Inferior parietal cortex (tissue), 1 donor: ENCODE measurements around the gene SLC25A51.

Source experiments
- DNase-seq: peaks from one replicate; pipeline ENCODE4 v3.0.0-alpha.2; 2016; ENCODE audit errors: extremely low spot score

SLC25A51 gene

DNA sequence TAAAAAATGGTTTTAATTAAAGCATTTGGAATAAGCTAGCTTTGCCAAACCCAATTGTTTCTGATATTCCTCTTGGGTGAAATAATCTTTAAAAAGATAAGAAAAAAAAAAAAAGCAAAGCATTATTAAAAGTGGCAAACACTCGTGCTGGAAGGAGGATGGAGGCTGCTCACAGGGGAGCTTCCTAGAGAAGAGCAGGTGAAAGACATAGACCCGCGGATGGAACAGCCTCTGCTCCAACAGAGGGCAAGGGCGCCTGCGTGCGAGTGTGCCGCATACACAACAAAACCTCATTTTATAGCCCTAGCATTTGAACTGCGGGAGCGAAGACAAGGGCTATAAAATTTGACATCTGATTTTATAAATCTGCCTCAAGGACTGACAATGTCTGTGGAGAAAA is 33.4 kb upstream of the SLC25A51 start:
- DNase-seq, result no peak

DNA sequence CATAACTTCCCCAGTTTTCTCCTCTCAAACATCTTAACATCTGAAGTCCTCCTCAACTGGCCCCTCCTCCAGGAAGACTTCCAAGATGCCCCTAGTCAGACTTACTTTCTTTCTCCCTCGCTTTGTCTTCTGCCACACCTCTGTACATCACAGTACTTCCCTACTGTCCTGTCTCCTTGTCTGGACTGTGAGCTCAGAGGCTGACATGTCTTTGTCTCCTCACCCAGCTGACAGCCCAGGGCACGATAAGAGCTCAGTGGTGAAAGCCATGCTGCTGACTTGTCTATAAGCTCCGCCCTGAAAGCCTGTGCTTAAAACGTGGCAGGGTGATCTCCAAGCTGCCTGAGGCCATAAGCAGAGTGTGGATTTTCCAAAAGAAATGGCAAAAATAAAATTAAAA is 33.0 kb upstream of the SLC25A51 start:
- no peak for DNase-seq

GRCh38 chr9:37936376-37936775 is 32.4 kb upstream of the SLC25A51 start:
- no peak for DNase-seq

- DNase-seq, result no peak
These were observed 31.2 kb upstream of the SLC25A51 start for GRCh38 chr9:37935096-37935495.

DNA sequence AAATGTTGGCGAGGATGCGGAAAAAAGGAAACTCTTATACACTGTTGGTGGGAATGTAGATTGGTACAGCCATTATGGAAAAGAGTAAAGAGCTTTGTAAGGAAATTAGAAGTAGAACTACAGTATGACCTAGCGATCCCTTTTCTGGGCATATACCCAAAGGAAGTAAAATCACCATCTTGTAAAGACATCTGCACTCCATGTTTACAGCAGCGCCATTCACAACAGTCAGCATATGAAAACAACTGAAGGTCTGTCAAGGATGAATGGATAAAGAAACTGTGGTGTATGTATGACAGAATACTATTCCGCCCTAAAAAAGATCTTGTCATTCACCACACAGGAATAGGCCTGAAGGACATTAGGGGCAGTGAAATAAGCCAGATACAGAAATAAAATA is 27.7 kb upstream of the SLC25A51 start:
- DNase-seq, result no peak

DNA sequence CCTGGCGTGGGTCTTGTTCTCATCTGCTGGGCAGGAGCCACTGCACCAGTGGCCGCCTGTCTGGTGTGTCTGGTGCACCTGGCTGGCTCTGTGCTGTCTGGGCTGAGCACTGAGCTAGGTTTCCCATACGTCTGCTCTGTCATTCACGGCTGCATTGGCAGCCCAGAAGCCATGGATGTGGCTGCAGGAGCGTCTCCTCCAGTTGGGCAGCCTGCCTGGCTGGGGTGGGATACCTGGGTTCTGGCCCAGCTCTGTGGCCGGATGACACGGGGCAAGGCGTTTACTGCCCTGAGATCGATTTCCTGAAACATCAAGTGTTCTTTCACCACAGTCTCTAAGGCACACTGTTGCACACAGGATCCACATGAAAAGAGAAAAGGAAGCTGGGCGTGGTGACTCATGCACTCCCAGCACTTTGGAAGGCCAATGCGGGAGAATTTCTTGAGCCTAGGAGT is 25.5 kb upstream of the SLC25A51 start:
- DNase-seq, result no peak

GRCh38 chr9:37928552-37929430 is 24.9 kb upstream of the SLC25A51 start:
- no peak for DNase-seq

DNA sequence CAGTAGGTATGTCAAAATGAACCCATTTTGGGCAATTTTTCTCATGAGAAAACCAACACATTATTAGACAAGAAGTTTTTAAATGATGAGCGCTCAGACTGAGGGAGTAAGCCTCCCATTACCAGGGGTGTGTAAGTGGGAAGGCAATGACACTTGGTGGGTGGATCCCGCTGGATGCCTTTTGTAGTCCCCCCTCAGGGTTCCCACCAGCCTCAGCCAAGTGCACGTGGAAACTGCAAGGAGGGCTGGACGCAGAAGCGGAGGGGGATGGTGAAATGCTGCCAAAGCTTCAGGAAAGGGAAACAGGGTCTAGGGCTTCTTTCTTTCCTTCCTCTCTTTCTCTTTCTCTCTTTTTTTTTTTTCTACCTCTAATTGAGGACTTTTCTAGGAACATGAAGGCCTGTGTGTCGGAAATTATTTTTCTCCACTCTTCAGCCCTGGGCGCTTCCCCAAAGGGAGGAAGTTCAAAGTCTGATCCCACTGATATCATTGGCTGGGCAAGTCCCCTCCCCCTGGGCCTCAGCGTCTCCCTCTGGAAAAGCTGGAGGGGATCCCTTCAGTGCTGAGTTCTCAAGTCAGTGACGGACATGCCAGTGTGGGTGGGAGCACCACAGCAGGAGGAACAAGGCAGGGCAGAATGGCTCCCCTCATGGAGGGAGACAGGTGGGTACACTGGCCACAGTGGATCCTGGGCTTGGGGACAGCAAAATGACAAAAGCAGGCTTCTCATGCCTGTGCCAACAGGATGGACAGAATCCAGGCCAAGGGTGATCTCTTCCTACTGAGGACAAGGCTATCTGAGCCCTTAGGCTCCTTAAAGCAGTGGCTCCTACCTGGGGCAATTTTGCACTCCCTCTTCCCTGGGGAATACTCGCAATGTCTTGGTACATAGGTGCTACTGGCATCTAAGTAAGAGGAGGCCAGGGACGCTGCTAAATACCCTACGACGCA is 23.9 kb upstream of the SLC25A51 start:
- DNase-seq, result no peak

GRCh38 chr9:37927132-37927531 is 23.2 kb upstream of the SLC25A51 start:
- no peak for DNase-seq

- no peak for DNase-seq
These were observed 22.8 kb upstream of the SLC25A51 start for GRCh38 chr9:37926737-37927118.

DNA sequence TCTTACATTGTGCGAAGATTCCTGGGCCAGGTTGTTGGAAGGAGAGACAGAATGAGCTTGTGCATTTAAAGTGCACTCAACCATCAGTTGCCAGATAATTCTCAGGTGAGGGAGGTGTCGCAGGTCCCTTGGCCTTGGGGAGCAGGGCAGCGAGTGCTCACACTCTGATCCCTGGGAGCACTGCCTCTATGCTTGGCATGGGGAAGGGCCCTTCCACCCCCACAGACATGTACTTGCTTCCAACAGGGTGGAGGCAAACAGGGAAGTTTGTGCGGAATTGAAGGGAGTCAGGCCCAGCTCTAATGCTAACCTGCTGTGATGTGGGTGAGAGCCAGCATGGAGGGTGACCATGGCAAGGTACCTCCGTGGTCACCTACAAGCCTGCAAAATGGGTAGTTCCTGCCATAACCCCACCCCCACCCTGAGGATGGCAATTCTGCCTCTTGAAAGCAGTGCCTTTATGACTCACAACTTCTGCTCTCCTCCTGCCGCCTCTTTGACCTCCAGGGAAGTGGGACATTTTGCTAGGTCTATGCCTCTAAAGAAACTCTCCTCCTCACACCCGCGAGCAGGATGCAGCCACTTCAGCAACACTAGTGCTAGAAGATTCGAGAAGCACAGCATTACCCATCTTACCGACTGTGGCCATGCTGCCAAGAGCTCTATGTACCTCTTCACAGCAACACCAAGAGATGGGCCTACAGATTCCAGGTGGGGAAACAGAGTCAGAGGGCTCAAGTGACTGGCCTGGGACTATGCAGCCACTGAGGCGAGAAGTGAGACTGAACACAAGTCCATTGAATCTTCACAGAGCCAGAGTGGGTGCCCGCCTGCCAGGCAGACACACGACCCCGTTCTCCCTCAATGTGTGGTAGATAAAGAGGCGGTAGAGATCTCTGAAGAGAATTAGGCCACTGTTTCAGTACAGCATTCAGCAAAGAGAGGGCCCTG is 22.1 kb upstream of the SLC25A51 start:
- no peak for DNase-seq

GRCh38 chr9:37925006-37925405 is 21.1 kb upstream of the SLC25A51 start:
- DNase-seq, result no peak

DNA sequence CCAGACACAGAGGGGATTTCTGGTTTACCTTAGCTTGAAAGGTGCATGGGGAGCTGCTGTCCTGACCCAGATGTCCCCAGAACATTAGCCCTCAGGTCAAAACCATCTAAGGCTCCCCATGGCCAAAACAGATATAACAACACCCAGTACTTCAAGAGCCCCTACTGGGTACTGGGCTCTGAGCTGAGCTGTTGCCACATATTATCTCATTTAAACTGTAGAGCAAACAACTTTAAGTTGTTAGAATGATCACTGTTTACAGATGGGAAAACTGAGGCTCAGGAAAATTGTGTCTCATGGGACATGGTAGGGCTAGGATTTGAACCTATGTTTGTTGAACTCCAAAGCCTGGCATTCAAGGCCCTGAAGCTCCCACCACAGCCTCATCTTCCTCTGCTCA is 20.6 kb upstream of the SLC25A51 start:
- DNase-seq, result no peak

- DNase-seq, result no peak
These were observed 20.0 kb upstream of the SLC25A51 start for GRCh38 chr9:37923796-37924427.

DNA sequence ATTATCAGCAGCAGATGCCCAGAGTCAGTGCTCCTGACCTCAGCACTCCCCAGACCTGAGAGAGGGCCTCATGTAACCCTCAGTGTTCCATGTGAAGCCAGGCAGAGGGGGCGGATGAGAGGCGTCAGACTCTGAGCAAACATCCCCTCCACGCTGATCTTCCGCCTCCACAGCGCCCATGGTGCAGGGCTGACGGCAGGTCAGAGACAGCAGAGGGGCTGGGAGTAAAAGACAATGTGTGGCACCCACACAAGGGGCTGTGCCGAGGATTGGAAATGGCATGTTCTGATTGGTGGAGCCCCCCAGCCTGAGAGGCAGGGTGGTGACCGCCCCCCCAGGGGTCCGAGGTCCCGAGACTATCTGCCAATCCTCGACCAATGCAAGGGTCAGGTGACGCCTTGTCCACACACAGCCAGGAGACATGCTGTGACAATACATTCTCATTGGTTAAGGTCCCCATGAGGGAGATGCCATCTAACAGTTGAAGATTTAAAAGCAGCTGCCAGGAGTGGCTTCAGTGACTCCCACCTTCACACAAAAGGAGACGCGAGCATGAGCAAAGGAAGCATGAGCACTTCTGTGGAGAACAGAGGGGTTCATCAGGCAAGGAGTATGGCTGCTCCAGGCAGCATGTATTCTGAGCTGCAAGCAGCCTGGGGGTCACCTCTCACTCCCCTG is 19.3 kb upstream of the SLC25A51 start:
- no peak for DNase-seq

DNA sequence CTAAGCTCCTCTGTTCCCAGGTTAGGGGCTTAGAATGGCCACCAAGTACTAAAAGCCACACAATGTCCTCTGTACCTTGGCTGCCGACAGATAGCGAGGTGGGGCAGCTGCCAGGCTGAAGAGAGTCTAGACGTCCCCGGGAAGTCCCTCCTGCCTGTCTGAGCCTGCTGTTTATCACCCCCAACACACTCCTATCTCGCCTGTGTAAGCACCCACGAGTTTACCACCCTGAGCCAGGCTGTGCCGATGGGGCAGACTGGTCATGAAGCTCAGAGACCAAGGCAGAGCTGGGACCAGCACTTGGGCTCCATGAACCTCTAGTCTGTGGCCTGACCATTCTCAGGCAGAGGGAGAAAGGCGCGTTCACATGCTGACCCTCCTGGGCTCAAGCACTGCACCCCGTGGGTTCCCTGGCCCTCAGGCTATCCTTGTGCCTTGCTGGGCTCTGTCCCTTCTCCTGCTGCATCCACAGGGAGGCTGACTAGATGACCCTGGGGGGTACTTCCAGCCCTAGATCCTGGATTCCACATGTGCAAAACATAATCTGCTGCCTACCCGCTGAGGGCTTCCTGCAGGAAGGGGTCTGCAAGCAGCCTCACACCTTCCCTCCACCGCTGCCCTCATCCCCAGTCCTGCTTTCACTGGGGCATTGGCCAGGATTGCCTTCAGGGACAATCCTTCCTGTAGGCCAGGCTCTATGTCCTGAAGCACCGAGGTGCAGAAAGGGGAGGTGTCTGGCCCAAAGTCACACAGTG is 18.6 kb upstream of the SLC25A51 start:
- no peak for DNase-seq

DNA sequence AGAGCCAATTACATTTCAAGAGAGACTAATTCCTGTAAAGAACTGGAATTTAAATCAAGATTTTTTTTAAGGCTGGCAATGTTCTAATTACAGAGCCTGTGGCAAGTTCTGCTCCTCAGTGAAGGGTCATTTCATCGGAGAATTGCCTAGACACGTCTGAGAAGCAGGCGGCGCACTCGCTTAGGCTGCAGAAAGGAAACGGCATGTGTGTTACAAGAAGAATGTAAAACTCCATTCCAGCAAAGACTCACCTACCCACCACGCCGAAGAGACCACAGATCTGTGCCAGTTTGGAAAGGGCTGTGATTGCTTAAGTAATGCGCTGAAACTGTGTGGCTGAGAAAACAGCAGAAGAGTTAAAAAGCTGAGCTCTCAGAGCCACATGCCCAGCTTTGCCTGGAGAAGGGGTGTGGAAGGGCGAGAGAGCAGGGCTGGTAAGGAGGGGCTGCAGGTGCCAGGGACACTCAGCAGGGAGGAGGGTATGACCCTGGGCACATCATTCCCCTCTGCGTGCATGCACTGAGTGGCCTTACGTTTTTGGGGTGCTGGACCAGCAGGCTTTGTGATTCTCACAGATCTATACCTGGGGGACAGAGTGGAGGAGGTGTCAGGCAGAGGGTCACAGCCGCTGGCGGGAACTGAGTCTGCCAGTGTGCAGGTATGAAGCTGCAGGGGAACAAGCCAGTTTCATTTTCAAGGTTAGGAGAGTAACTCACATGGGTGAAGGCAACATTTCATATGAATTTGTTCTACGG is 17.8 kb upstream of the SLC25A51 start:
- DNase-seq, result no peak

DNA sequence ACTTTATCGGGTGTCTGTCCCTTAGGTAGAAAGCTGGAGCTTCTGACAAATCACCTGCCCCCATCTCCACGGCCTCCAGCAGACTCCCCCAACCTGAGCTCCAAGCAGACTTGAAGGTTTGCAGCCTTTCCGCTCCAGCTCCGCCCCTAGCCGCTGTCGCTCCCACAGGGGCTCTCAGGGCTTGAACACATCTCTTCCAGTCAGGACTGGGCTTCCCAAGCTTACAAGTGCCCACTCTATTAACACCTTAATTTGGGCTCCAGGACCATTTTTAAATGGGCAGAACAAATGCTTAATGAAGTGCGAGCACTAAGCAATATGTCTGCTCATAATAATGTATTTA is 17.2 kb upstream of the SLC25A51 start:
- DNase-seq, result no peak
